HG03095 (cell line): ENCODE results near the gene TRAF1.

Experiments used
- ATAC-seq: cut with Tn5 transposase; IDR thresholded peaks from one replicate; pipeline ENCODE4 v1.9.1; 2021; ENCODE audit warnings: moderate library complexity; ENCODE audit not compliant: unreplicated experiment

Gene TRAF1

DNA sequence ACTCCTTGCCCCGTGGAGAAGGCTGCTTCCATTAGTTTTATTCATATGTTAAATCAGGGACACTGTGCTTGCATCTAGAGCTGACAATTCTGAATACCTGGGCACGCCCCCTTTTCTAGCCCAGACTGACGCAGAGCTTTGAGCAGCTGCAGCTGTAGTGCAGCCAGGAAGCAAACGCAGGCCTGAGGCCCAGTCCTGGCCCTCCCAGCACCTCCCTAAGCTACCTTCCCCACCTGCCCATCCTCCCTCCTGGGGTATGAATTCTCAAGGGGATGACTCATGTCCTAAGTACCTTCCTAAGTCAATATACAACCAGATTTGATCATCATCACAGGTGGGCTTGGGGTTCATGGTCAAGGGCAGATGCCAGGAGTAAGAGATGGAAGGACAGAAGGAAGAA, 53.1 kb downstream of the TRAF1 start:
- no peak for ATAC-seq

- no peak for ATAC-seq
Observed at GRCh38 chr9:120872791-120873502, 53.6 kb downstream of the TRAF1 start.

GRCh38 chr9:120870206-120870605, 56.4 kb downstream of the TRAF1 start:
- ATAC-seq: no peak

DNA sequence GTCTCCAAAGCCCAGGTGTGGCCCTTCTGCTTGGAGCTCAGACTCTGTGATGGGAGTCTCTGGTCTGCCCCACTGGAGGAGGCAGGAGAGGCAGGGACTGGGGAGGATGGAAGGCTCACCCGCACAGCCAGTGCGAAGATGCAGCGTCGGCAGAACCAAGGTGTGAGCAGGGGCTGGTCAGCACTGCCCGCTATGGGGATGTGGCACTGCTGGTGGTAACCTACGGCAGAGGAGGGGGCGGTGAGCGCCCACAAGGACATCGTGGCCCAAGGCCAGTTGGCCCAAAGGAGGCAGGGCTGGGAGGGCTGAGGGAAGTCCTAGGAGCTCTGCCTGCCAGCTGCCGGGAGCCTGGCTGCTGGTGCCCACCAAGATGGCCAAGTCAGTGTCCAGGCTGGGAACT, 56.9 kb downstream of the TRAF1 start:
- no peak for ATAC-seq

- no peak for ATAC-seq
Observed at GRCh38 chr9:120869360-120869687, 57.3 kb downstream of the TRAF1 start.

DNA sequence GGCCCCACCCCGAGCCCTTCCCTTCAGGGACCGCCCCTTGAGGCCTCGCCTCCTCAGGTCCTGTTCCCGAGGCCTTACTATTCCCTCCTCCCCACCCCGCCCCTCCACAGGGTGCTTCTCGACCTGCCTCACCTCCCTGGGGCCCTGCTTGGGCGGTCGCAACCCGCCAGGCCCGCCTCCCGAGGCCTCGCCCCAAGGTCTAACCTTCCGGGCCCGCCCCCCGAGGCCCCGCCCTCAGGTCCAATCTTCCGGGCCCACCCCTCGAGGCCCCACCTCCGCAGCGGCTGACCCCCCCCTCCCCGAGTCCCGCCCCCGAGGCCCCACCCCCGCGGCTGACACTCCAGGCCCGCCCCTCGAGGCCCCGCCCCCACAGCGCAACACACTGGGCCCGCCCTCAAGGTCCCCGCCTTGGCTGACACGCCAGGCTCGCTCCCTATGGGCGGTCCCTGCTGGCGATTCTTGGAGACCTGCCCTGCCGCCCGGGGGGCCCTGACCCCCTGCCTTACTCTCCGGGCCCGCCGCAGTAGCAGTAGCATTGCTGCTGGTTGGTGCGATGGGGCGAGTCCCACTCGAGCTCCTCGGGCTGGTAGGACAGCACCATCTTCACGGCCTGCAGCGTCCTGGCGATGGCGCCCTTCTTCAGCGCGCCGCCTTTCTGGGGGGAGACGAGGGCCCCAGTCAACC, 57.8 kb downstream of the TRAF1 start:
- peak; percentile 82 for ATAC-seq

GRCh38 chr9:120868339-120868675, 58.3 kb downstream of the TRAF1 start:
- no peak for ATAC-seq

- no peak for ATAC-seq
Observed at GRCh38 chr9:120867676-120868338, 58.8 kb downstream of the TRAF1 start.

GRCh38 chr9:120866651-120867050, 59.9 kb downstream of the TRAF1 start:
- ATAC-seq: no peak

DNA sequence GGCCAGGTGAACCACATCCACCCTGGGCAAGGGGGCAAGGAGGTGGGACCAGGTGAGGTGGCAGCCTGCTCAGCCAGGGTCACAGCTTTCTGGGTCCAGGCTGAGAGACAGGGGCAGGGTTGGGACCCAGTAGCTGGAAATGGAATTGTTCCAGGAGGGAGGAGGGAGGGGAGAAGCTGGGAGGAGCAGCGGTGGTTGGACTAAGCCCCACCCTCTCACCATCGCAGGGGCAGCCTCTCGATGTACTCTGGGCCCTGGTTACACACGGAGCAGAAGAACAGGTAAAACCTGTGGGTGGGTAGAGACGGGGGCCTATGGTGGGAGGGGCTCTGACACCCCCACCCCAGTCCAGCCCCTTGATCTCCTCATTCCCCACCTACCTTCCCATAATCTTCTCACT, 60.8 kb downstream of the TRAF1 start:
- no peak for ATAC-seq

- ATAC-seq: no peak
Observed at GRCh38 chr9:120865176-120865575, 61.4 kb downstream of the TRAF1 start.

GRCh38 chr9:120864719-120865118, 61.9 kb downstream of the TRAF1 start:
- ATAC-seq: no peak

GRCh38 chr9:120863833-120864232, 62.8 kb downstream of the TRAF1 start:
- no peak for ATAC-seq

- ATAC-seq: no peak
Observed at GRCh38 chr9:120862452-120862851, 64.1 kb downstream of the TRAF1 start.

DNA sequence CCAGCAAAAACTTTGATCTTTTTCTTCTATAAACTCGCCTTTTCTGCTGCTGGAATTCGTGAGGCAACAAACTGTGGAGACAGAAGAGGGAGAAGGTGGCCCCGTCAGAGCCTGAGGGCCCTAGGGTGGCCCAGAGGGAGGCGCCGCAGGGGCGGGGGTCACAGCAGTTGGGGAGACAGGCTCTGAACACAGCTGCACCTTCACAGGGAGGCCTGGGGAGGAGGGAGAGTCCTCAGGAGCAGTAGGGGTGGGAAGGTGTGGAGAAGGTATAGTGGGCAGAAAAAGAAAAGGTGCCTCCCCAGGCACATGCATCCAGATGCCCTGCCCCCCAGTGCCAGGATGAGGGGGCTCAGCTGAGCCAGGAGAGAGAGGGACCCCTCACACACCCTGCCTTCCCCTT, 64.7 kb downstream of the TRAF1 start:
- ATAC-seq: no peak

DNA sequence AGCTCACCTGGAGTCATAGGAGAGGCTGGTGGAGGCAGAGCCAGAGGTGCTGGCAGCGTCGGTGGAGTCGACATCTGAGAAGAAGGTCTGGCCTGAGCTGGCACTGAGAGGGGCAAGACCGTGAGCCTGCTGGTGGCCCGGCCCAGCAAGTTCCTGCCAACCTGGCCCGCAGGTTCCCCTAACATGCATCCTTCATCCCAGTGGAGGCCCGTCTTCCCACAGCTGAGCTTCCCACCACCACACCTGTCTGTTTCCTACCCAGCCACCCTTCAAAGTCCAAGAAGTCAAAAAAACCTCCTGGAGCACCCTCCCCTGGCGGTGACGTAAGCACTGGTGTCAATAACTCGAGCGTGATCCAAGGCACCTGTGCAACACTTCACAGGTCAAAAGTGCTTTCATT, 66.5 kb downstream of the TRAF1 start:
- no peak for ATAC-seq

DNA sequence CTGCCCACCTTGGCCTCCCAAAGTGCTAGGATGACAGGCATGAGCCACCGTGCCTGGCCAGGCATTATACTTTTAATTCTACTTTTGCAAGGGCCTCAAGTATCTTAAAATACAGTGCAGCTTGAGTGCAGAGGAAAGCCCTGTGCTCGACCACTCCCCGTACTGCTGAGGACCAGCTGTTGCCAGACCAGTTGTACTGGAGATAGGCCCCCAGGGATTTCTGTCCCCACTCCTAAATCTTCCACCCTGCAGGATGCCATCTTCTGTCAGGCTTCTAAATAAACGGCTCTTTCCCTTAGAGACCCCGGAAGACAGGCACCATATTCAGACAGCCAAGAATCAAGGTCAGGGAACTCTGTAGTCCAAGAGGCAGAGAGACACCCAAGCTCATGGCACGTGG, 67.2 kb downstream of the TRAF1 start:
- no peak for ATAC-seq

DNA sequence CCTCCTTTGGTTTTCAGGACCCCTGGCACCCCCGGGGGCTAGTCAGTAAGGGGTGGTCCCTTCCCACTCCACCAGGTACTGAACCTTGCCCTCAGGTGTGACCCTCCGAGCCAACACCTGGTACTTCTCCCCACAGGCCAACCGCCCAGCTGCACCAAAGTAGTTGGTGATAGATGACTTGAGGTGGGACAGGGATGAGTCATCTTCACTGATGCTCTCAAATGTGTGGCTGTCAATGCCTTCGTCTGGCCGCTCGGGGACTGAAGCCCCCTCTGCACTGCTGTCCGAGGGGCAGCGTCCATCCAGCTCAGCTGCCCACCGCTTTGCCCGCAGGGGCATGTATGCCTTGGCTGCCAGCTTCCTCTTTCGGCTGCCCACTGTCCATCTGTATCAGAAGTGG, 68.7 kb downstream of the TRAF1 start:
- no peak for ATAC-seq

DNA sequence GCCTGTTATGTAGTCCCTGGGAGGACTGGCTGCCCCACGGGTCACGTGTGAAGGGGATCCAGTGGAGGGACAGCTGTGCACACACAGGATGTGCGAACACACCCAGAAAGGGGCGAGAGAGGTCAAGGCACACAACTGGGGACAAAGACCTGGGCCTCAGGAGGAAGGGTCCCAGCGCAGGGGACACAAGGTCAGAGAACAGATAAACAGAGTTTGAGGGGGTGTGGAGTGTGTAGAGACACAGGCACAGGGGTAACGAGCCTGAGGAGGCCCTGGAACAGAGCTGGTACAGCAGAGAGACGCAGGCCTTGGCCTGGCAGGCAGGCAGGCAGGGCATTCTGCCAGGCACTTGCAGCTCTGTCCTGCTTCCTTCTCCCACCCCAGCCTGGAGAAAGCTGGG, 69.1 kb downstream of the TRAF1 start:
- no peak for ATAC-seq

DNA sequence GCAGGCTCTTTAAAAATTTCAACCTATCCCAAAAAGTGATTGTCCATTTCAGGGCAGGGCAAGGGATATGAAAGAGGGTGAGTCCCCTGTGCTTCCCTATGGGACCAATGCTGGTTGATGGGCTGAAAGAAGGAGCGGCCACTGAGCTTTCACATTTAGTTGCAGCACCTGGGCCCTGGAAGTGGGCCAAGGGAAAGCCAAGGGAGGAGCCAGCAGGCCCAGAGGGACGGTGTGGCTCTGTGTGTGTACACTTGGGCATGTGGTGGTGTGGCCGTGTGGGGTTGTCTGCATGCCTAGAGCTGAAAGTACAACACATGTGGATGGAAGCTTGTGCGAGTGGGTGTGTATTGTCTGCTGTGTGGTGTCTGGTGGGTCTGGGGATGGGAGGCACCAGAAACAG, 69.9 kb downstream of the TRAF1 start:
- ATAC-seq: no peak

DNA sequence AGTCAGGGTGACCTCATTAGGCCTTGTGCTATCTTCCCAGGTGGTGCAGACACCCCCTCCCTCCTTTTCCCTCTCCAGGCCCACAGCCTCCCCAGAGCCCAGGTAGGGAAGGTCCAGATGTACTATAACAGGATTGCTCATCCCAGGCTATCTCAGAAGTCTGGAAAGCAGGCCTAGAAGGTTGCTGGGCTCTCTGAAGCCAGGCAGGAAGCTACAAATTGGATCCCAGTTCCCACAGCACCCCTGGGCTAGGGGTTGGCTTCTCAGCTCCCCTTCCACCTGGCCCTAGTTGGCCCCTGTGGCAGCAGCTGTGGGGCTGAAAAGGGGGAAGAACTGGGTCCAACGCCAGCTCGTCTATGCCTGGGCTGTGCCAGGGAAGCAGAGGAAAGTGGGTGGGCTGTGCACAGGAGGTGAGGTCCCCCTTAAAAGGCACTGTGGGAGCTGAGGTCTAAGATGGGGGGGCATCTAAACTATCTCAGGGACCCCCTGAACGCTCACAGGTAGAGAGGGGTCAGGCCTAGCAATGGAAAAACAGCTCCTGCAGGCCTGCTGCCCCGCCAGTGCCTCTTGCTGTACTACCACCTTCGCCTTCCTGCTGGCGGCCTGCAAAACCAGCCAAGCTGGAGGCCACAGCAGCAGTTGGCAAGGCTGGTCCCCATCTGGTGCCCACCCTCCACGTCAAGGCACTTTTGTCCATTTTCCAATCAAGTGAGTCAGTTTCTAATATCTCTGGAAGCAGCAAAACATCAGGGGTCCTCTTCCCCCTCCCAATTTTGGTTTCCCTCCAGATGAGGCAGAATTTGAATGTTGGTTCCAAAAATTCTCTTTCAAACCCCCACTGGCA, 70.5 kb downstream of the TRAF1 start:
- no peak for ATAC-seq
